ENCODE results near the gene ERVFRD-1. TPM values are rescaled to one million over a fixed set of nuclear protein-coding genes. Genes with fewer than 3 reads are reported as not detected.
"Not testable (repeated sequence)": the region's sequence is repeated elsewhere in the genome, so short reads cannot be mapped to it uniquely, and the experiment has no call there.

ERVFRD-1 gene
- total RNA-seq, 1 experiment from 2014 or later: not detected

DNA sequence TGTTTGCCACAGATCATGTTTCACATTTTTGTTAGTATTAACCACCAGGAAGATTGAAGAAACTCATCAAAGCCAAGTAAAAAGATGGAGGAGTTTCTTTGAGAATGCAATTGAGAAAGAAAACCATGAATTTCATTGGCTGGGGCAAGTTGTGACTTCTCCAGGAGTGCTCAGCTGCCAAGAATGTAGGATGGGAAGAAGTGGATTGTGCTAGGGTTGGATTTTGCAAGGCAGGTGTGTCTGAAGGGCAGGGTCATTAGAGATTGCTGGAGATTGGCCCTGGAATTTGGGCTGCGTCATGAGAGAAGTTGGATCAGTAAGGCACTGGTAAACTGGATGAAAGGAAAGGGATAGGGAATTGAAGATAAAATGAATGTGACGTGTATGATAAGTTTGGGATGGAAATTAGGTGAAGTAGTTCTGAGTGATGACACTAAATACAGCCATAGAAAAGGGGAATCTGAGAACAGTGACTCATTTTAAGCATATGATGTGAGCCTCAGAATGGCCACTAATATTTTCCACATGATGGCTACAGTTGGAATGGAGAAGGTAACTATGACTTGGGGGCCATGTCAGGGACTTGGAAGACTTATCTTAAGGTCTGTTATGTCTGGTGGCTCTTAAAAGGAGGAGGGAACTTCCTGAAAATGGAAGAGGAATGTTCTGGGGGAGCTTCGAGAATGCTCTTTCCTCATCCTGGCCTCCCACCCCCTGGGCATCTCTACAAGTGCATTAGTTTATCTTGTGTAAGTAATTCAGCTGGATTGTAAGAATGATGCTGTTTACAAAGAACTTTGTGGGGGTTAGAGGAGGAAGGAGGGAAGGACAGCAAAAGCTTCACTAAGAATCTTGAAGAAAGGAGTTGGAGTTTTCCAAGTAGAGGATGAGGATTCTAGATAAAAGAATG is 27.8 kb upstream of the ERVFRD-1 start:
- no peak overlapping the region for H3K4me3 ChIP-seq
- no peaks in the 10 kb centered on the region for H3K4me1 ChIP-seq
- H3K27me3 ChIP-seq: no peaks in the 10 kb centered on the region
- H3K27ac ChIP-seq: no peak overlapping the region
- DNase-seq: no peak
- H3K36me3 ChIP-seq: peaks cover 3% of the 10 kb centered on the region; the same call in 1 of the 2 replicates
- no peaks in the 10 kb centered on the region for H3K9me3 ChIP-seq (replicated peaks)

DNA sequence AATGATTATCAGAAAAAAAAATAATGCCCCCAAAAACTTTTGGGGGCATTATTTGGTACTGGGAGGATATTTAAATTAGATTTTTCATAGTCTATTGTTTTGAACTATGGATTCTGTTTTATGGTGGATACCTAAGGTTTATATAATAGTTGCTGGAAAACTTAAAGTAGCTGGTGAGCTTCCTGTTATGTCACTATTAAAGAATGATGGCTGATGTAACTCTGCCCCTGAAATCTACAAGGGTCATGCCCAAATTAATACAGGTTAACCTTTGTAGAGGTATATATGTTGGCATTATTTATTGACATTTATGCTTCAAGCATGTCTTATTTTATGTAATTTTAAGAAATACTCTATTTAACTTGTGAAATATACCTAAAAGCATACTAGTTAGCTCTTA is 25.3 kb upstream of the ERVFRD-1 start:
- Histone ChIP-seq H3K9me3 (replicated peaks) (no peaks in the 10 kb centered on the region), H3K27me3 (no peaks in the 10 kb centered on the region), H3K4me3 (no peak overlapping the region), H3K36me3 (peaks cover 3% of the 10 kb centered on the region; the same call in 1 of the 2 replicates), H3K4me1 (no peaks in the 10 kb centered on the region), H3K27ac (no peak overlapping the region)
- DNase-seq: no peak

DNA sequence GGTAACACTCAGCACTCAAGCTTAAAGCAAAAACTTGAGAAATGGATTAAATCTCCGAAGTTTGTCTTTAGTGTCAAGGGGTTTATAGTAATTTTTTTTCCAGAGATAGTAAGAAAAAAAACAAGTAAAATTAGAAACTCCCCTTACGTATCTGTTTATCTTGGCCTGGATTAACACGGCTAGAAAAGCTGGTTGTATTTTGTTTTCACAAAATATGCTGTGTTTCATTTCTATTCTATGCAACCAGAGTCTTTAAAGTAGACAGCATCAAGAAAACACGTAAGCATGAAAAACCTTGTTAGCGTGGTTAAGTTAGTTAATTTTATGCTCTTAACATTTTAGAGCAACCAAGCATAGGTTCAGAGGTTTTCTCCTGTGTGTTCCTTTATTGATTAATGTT is 21.8 kb upstream of the ERVFRD-1 start:
- Histone ChIP-seq H3K4me3 (no peak overlapping the region), H3K9me3 (replicated peaks) (no peaks in the 10 kb centered on the region), H3K27ac (no peak overlapping the region), H3K27me3 (no peaks in the 10 kb centered on the region), H3K4me1 (no peaks in the 10 kb centered on the region), H3K36me3 (peaks cover 3% of the 10 kb centered on the region; the same call in 1 of the 2 replicates)
- no peak for DNase-seq

DNA sequence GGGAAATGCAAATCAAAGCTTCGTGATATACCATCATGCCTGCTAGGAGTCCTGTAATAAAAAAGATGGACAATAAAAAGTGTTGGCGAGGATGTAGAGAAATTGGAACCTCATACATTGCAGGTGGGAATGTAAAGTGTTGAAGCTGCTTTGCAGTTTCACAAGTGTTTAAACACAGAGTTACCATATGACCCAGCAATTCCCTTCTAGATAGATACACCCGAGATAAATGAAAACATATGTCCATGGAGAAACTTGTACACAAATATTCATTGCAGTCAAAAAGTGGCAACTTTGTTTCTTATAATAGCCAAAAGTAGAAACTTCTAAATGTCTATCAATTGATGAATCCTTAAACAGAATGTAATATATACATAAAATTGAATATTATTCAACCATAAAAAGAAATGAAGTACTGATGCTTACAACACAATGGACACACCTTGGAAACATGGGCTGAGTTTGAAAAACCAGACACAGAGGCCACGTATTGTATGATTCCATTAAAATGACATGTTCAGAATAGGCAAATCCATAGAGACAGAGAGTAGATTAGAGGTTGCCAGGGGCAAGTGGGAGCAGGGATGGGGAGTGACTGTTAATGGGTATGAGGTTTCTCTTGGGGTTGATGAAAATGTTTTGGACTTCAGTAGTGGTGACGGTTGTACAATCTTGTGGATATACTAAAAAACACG is 20.8 kb upstream of the ERVFRD-1 start:
- H3K4me1 ChIP-seq: no peaks in the 10 kb centered on the region
- H3K27me3 ChIP-seq: no peaks in the 10 kb centered on the region
- no peak overlapping the region for H3K27ac ChIP-seq
- H3K36me3 ChIP-seq: peaks cover 3% of the 10 kb centered on the region; the same call in 1 of the 2 replicates
- no peak overlapping the region for H3K4me3 ChIP-seq
- no peaks in the 10 kb centered on the region for H3K9me3 ChIP-seq (replicated peaks)
- DNase-seq: no peak

DNA sequence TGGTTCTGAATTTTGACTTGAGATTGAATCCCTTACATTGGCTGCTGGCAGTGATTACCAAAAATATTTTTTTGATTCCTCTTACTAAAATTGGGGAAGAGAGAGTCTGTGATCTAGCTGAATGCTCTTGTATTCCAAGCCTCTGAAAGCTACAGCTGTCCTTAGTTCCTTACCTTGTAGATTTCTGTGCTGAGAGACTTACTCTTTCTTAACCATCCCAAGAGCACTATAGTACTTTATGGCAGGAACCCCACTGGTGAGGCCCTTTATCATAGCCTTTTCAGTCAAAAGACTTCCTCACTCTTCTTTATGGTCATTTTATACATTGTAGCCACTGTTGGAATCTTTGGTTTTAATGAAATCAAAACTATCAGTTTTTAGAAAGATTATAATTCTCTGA is 19.1 kb upstream of the ERVFRD-1 start:
- no peak for DNase-seq
- H3K4me1 ChIP-seq: no peaks in the 10 kb centered on the region
- no peak overlapping the region for H3K4me3 ChIP-seq
- no peak overlapping the region for H3K27ac ChIP-seq
- no peaks in the 10 kb centered on the region for H3K9me3 ChIP-seq (replicated peaks)
- no peaks in the 10 kb centered on the region for H3K27me3 ChIP-seq
- peaks cover 3% of the 10 kb centered on the region; the same call in 1 of the 2 replicates for H3K36me3 ChIP-seq

DNA sequence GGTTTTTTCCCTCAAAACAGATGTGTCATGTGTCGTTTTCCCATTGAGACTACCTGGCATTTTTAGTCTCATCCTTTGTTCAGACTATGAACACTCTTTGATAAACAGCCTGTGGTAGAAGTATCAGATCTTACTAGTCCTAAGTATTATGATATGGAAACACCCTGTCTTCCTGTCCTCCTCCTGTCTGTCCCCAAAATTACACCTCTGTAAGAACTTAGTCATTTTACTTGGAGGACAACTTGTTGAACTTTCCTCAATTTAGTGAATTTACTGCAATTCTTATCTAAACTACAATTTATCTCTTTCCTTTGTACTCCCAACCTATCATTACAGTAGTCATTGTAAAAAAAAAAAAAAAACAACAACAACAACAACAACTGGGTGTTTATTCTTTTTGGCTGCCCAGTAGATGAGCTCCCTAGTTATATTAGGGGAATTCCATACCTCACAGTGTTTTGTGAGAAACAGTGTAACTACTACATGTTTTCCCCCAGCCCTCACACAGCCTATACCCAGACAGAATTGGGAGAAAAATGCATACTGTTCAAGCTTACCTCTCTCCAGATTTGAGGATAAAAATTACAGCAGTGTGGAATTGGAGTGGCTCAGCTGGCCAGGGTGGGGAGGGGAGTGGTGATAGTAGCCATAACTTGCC is 18.5 kb upstream of the ERVFRD-1 start:
- Histone ChIP-seq H3K27ac (no peak overlapping the region), H3K4me1 (no peaks in the 10 kb centered on the region), H3K27me3 (no peaks in the 10 kb centered on the region), H3K9me3 (replicated peaks) (no peaks in the 10 kb centered on the region), H3K4me3 (no peak overlapping the region), H3K36me3 (peaks cover 3% of the 10 kb centered on the region; the same call in 1 of the 2 replicates)
- DNase-seq: no peak

DNA sequence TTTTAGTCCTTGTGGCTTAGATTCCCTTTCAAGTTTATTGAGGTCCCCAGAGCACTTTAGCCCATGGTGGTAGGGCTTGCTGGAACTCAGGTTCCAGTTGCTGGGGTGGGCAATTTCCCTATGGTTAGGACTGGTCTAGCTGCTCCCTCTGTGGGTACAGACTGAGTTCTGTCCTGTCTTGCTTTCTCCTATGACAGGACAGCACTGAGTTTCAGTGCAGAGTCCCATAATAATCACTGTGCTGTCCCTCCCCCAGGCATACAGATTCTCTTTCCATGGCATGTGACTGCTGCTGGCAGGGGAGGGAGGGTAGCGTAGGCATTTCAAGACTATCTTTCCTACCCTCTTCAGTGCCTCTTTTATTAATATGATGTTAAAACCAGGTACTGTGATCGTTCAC is 17.1 kb upstream of the ERVFRD-1 start:
- no peaks in the 10 kb centered on the region for H3K36me3 ChIP-seq
- H3K4me1 ChIP-seq: no peaks in the 10 kb centered on the region
- H3K27me3 ChIP-seq: no peaks in the 10 kb centered on the region
- H3K27ac ChIP-seq: no peak overlapping the region
- no peak overlapping the region for H3K4me3 ChIP-seq
- DNase-seq: no peak
- H3K9me3 ChIP-seq (replicated peaks): no peaks in the 10 kb centered on the region

DNA sequence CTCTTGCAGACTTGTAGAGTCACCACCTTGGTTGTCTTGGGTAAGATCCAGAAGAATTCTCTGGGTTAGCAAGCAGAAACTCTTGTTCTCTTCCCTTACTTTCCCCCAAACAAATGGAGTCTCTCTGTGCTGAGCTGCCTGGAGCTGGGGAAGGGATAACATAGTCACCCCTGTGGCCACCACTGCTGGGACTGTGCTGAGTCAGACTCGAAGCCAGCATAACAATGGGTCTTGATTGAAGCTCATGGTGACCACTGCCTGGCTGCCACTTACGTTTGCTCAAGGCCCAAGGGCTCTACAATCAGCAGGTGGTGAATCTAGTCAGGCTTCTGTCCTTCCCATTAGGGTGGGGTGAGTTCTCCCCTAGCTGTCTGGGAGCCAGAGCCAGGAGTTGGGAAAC is 15.4 kb upstream of the ERVFRD-1 start:
- Histone ChIP-seq H3K4me1 (no peaks in the 10 kb centered on the region), H3K36me3 (no peaks in the 10 kb centered on the region), H3K27ac (no peak overlapping the region), H3K4me3 (no peak overlapping the region), H3K9me3 (replicated peaks) (no peaks in the 10 kb centered on the region), H3K27me3 (no peaks in the 10 kb centered on the region)
- DNase-seq: no peak

DNA sequence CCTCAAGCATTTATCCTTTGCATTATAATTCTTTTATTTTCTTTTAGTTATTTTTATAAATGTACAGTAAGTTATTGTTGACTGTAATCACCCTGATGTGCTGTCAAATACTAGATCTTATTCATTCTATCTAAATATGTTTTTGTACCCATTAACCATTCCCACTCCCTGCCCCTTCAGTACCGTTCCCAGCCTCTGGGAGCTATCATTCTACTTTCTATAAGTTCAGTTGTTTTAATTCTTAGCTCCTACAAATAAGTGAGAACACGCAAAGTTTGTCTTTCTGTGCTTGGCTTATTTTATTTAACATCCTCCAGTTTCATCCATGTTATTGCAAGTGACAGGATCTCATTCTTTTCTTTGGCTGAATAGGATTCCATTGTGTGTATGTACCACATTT is 12.5 kb upstream of the ERVFRD-1 start:
- DNase-seq: no peak
- no peaks in the 10 kb centered on the region for H3K36me3 ChIP-seq
- H3K9me3 ChIP-seq (replicated peaks): no peaks in the 10 kb centered on the region
- H3K27me3 ChIP-seq: no peaks in the 10 kb centered on the region
- H3K4me1 ChIP-seq: peaks cover 8% of the 10 kb centered on the region
- no peak overlapping the region for H3K27ac ChIP-seq
- H3K4me3 ChIP-seq: no peak overlapping the region

DNA sequence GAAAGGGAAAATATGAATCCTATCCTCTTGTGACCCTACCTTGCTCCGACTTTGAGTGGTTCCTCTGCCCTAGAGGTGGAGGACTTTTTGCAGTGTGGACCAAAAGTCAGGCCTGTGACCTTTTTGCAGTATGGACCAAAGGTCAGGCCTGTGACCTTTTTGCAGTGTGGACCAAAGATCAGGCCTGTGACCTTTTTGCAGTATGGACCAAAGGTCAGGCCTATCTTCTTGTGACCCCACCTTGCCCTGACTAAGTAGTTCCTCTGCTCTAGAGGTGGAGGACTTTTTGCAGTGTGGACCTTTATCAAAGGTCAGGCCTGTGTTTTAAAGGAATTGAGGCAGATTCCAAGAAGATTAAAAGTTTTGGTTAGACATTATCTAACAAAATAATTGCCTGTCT is 10.9 kb upstream of the ERVFRD-1 start:
- H3K9me3 ChIP-seq (replicated peaks): no peaks in the 10 kb centered on the region
- peaks cover 8% of the 10 kb centered on the region for H3K4me1 ChIP-seq
- no peak for DNase-seq
- H3K4me3 ChIP-seq: no peak overlapping the region
- no peaks in the 10 kb centered on the region for H3K27me3 ChIP-seq
- H3K27ac ChIP-seq: no peak overlapping the region
- H3K36me3 ChIP-seq: no peaks in the 10 kb centered on the region

DNA sequence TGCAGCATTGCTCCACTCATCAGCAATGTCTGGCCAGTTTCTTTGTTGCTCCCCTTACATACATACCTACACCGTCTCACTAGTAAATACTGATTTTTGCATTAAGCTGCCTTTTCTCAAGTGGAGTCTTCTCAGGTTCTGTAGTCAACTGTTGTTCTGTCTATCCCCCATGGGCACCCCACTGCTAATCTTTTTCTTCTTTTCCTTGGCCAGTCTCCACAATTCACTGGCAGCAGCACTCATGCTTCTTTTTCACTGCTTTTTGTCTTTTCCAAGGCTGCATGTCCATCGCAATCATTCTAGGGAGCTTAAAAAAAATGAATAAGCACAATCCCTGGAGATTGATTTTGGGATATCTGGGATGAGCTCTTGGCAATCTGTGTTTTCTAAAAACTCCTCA is 10.3 kb upstream of the ERVFRD-1 start:
- no peak overlapping the region for H3K4me3 ChIP-seq
- H3K4me1 ChIP-seq: peaks cover 8% of the 10 kb centered on the region
- DNase-seq: peak in 1 of 2 experiments; percentile 15
- H3K27me3 ChIP-seq: no peaks in the 10 kb centered on the region
- no peaks in the 10 kb centered on the region for H3K9me3 ChIP-seq (replicated peaks)
- no peak overlapping the region for H3K27ac ChIP-seq
- no peaks in the 10 kb centered on the region for H3K36me3 ChIP-seq

DNA sequence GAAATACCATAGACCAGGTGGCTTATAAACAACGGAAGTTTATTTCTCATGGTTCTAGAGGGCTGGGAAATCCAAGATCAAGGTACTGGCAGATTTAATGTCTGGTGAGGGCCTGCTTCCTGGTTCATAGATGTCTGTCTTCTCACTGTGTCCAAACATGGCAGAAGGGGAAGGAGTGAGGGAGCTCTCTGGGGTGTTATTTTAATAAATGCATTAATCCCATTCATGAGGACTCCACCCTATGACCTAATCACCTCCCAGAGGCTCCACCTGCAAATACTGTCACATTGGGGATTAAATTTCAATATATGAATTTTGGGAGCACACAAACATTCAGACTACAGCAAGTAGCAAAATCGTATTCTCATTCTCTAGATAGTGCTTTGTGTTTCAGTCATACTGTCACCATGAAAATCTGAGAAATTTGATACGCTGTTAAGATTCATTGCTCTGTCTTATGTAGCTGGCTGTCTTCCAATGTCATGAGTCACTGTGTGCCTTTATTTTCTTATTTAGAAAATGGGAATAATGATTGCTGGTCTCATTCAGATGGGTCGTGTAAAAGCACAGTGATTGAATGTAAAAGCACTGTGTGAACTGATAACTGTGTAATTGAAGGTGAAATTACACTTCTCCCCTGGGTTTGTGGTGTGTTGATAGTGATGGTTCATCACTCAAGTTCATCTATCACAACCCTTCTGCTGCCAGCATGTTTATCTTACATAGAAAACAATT is 8.9 kb upstream of the ERVFRD-1 start:
- H3K27me3 ChIP-seq: no peaks in the 10 kb centered on the region
- DNase-seq: peak in 1 of 2 experiments; percentile 46
- H3K27ac ChIP-seq: no peak overlapping the region; the same call in 1 of the 2 replicates
- no peak overlapping the region for H3K4me3 ChIP-seq
- H3K36me3 ChIP-seq: no peaks in the 10 kb centered on the region
- H3K9me3 ChIP-seq (replicated peaks): no peaks in the 10 kb centered on the region
- peaks cover 8% of the 10 kb centered on the region for H3K4me1 ChIP-seq

DNA sequence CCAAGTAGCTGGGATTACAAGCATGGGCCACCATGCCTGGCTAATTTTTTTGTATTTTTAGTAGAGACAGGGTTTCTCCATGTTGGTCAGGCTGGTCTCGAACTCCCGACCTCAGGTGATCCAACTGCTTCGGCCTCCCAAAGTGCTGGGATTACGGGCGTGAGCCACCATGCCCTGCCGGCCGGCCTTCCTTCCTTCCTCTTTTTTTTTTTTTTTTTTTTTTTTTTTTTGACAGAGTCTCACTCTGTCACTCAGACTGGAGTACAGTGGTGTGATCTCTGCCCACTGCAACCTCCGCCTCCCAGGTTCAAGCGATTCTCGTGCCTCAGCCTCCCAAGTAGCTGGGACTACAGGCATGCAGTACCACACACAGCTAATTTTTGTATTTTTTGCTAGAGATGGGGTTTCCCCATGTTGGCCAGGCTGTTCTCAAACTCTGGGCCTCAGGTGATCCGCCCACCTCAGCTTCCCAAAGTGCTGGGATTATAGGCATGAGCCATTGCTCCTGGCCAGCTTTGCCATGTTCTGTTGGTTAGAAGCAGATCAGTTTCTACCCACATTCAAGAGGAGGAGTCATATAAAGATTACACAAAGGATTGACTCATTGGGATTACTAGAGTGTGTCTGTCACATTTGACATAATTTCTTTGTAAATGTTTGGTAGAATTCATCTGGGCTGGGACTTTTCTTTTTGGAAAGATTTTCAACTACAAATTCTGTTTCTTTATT is 4.4 kb upstream of the ERVFRD-1 start:
- H3K27me3 ChIP-seq; DNase-seq; H3K9me3 ChIP-seq (replicated peaks); H3K36me3 ChIP-seq; H3K4me3 ChIP-seq; H3K4me1 ChIP-seq; H3K27ac ChIP-seq: not testable (repeated sequence)

DNA sequence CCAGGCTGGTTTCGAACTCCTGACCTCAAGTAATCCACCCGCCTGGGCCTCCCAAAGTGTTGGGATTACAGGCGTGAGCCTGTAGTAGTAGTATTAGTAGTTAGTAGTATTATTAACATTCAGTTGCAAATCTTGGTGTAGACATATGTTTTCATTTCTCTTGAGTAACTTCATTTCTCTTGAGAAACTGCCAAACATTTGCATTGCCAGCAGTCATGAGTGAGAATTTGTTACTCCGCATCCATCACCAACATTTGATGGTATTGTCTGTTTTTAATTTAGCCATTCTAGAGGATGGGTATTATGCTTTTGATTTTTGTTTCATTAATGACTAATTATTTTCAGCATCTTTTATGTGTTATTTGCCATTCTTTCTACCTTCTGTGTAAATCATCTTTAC is 1.5 kb upstream of the ERVFRD-1 start:
- Histone ChIP-seq H3K27me3 (no peaks in the 10 kb centered on the region), H3K36me3 (no peaks in the 10 kb centered on the region), H3K4me3 (no peak overlapping the region), H3K9me3 (replicated peaks) (no peaks in the 10 kb centered on the region), H3K4me1 (no peaks in the 10 kb centered on the region), H3K27ac (no peak overlapping the region)
- no peak for DNase-seq
